Epithelial cell of esophagus (primary cell): Measurements from ENCODE around the gene CRAMP1.

Experiments used
- DNase-seq: peaks from one replicate; pipeline ENCODE4 v3.0.0; 2010; ENCODE audit warnings: low read depth
- H3K4me3 ChIP-seq: 2 replicates; pipeline ENCODE4 v1.5.1; 2011; ENCODE audit warnings: mild to moderate bottlenecking, low read length, control low read depth
- TF ChIP-seq, protein P1 (sequence below): IDR thresholded peaks from 2 replicates; pipeline ENCODE4 v1.5.1; 2011; ENCODE audit warnings: low read depth, mild to moderate bottlenecking, low read length, control low read depth, inconsistent platforms; ENCODE audit not compliant: insufficient read depth; ENCODE audit errors: missing control alignments

CRAMP1 gene

DNA sequence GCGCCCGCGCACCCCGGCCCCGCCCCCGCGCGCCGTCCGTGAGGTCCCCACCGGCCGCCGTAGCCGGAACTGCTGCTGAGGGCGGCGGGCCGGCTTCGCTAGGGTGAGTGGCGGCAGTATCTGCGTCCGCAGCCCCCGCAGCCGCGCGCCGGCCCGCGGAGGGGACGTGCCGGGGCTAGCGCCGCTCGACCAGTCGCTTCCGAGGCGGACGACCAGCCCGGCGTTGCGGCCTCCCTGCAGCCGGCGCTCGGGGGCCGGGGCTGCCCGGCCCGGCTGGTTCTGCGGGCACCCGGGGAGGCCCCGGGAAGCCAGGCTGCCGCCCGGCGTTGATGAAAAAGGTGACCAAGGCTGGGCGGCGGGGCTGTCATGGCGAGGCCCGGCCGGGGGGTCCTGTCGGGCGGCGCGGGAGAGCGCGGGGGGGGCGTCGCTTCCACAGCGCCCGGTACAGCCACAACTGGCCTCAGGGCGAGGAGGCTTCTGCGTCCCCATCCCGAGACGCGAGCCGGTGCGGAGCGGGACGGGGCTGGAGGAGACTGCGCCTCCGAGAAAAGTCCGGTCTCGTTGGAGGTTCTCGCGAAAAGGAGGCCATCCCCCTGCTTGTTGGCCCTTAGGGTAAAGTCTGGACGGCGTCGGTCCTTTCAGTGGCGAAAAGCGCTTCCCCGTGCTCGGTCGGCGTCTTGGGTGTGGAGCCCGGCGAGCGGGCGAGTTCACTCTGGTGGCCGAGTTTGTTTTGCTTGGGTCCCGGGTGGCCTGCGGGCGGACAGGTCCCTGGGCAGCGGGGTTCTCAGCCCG, at the start of gene CRAMP1:
CRAMP1 (plus strand) TSS at position 41 of the 792 bp plus-strand sequence. CDS start 2,280 bp downstream, outside the sequence.
- DNase-seq: peak; percentile 42
- peak within 1 kb of the TSS; percentile 82 for H3K4me3 ChIP-seq
- TF ChIP-seq, protein P1, sequence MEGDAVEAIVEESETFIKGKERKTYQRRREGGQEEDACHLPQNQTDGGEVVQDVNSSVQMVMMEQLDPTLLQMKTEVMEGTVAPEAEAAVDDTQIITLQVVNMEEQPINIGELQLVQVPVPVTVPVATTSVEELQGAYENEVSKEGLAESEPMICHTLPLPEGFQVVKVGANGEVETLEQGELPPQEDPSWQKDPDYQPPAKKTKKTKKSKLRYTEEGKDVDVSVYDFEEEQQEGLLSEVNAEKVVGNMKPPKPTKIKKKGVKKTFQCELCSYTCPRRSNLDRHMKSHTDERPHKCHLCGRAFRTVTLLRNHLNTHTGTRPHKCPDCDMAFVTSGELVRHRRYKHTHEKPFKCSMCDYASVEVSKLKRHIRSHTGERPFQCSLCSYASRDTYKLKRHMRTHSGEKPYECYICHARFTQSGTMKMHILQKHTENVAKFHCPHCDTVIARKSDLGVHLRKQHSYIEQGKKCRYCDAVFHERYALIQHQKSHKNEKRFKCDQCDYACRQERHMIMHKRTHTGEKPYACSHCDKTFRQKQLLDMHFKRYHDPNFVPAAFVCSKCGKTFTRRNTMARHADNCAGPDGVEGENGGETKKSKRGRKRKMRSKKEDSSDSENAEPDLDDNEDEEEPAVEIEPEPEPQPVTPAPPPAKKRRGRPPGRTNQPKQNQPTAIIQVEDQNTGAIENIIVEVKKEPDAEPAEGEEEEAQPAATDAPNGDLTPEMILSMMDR: no peak

DNA sequence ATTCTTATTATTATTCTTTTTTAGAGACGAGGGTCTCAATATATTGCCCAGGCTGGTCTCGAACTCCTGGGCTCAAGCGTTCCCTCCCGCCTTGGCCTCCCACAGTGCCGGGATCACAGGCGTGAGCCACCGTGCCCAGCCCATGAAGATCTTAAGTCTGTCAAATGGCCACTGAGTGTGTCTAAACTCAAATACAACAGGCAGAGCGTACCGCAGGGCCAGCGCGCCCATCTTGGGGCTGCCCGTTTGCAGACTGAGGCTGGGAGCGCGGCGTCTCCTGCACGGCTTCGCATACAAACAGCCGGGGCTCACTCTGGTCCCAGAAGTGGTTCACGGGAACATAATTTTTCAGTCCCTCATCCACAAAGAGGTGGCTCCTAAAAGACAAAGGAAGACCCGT, 48.4 kb upstream of the CRAMP1 start:
- TF ChIP-seq, protein P1: no peak
- H3K4me3 ChIP-seq: no peak overlapping the region
- DNase-seq: no peak

DNA sequence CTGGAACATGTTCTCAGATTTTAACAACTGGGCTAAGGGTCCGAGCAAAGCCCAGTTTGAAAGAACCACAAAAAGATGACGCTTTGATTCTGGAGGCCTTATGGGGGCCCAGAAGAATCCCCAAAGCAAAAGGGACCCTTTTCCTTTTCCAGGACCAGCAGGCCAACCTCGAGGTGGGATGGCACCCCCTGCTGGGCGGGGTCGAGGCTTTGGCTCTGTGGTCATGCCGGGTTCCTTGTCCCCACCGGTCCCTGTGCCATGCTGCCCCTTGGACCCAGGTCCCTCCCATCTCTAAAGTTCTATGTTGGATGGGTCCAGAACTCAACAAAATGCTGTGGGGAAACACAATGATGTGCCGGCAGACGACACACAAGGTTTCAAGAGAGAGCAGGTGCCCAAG, 47.8 kb upstream of the CRAMP1 start:
- no peak overlapping the region for H3K4me3 ChIP-seq
- TF ChIP-seq, protein P1: no peak
- DNase-seq: no peak

- no peak for DNase-seq
- TF ChIP-seq, protein P1: no peak
- no peak overlapping the region for H3K4me3 ChIP-seq
Observed at GRCh38 chr16:1565083-1565805, 46.9 kb upstream of the CRAMP1 start.

- TF ChIP-seq, protein P1: no peak
- DNase-seq: no peak
- H3K4me3 ChIP-seq: no peak overlapping the region
Observed at GRCh38 chr16:1567988-1568387, 44.2 kb upstream of the CRAMP1 start.

DNA sequence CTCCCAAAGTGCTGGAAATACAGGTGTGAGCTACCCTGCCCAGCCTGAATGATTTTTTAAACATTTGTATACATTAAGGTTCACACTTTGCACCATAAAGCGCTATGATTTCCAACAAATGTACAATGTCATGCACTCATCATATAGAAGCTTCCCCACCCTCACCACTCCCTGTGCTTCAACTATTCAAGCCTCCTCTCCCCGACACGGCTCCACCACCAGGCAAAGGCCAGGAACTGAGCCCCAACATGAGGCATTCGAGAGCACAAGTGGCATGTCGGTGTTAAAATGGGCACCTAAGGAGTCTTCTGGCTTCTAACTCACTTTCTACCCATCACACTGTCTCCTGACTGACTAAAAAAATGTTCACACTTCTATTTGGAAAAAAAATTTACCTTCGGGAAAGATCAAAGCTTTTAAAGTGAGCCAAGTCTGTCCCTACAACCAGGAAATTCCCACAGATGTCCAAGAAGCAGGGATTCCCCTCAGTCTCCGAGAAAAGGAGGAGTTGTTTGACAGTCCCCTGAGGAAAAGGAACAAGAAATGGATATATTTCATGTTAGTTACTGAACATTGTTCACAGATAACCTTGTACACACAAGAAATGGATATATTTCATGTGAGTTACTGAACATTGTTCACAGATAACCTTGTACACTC, 41.0 kb upstream of the CRAMP1 start:
- H3K4me3 ChIP-seq: no peak overlapping the region
- no peak for DNase-seq
- TF ChIP-seq, protein P1: peak; percentile 23
